Transverse colon (tissue), 4 donors: ENCODE data around the gene C10orf88.

Experiments used
- POLR2A ChIP-seq: fragments of 450-650 bp; IDR thresholded peaks from one replicate; pipeline ENCODE4 v1.6.1; 2016; ENCODE audit warnings: antibody characterized with exemption, mild to moderate bottlenecking, moderate library complexity
- POLR2AphosphoS5 ChIP-seq, 3 donors: sonication (generic); formaldehyde crosslinking; IDR thresholded peaks; one replicate each; pipeline ENCODE4 v1.6.1; 2016; ENCODE audit warnings: antibody characterized with exemption in 3 of 3
- TF ChIP-seq, protein P1 (sequence below), 5 experiments: fragments of 200-600 bp in 3 of 5; fragments of 450-650 bp in 2 of 5; sonication (generic) in 3 of 5; IDR thresholded peaks; 1 replicate in 2 of 5; 2 replicates in 3 of 5; pipeline ENCODE4 v1.5.1; 2016 to 2017; ENCODE audit warnings: antibody characterized with exemption in 5 of 5, inconsistent platforms in 3 of 5, mild to moderate bottlenecking in 2 of 5, moderate library complexity in 1 of 5

DNA sequence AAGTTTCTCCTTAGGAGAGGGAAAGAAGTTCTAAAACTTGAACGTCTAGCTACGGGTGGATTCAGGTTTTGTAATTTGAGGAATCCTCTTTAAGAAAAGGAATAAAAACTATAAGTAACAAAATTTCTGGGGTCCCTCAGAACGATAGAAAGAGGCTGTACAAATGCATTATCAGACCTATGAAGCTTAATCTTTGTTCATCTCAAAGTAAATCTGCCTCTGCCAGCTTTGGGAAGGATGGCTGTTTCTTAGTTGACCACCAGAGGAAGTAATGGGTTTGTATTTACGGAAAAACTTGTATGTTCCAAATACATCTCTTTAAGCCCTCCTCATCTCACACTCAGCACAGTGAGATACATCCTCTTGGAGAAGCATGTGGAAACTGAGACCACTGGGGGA is 27.0 kb upstream of the C10orf88 start:
- TF ChIP-seq, protein P1, sequence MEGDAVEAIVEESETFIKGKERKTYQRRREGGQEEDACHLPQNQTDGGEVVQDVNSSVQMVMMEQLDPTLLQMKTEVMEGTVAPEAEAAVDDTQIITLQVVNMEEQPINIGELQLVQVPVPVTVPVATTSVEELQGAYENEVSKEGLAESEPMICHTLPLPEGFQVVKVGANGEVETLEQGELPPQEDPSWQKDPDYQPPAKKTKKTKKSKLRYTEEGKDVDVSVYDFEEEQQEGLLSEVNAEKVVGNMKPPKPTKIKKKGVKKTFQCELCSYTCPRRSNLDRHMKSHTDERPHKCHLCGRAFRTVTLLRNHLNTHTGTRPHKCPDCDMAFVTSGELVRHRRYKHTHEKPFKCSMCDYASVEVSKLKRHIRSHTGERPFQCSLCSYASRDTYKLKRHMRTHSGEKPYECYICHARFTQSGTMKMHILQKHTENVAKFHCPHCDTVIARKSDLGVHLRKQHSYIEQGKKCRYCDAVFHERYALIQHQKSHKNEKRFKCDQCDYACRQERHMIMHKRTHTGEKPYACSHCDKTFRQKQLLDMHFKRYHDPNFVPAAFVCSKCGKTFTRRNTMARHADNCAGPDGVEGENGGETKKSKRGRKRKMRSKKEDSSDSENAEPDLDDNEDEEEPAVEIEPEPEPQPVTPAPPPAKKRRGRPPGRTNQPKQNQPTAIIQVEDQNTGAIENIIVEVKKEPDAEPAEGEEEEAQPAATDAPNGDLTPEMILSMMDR (IDR thresholded peaks at IDR 0.05) = peak; percentile 15 to 39 (median 28)
- TF ChIP-seq POLR2AphosphoS5 (IDR thresholded peaks at IDR 0.05) (no peak), POLR2A (no peak)
